ENCODE data around the gene MUC2.

DNA sequence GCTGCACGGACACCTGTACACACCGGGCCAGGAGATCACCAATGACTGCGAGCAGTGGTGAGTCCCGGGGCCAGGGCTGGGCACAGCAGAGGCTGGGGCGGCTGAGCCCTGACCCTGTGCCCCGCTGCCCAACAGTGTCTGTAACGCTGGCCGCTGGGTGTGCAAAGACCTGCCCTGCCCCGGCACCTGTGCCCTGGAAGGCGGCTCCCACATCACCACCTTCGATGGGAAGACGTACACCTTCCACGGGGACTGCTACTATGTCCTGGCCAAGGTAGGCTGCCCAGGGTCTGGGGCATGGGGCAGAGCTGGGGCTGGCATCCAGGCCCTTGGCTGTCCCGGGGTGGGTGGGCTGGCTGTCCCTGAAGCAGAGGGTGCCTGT lies 7.7 kb downstream of the MUC2 start:
- TF ChIP-seq, protein P1, sequence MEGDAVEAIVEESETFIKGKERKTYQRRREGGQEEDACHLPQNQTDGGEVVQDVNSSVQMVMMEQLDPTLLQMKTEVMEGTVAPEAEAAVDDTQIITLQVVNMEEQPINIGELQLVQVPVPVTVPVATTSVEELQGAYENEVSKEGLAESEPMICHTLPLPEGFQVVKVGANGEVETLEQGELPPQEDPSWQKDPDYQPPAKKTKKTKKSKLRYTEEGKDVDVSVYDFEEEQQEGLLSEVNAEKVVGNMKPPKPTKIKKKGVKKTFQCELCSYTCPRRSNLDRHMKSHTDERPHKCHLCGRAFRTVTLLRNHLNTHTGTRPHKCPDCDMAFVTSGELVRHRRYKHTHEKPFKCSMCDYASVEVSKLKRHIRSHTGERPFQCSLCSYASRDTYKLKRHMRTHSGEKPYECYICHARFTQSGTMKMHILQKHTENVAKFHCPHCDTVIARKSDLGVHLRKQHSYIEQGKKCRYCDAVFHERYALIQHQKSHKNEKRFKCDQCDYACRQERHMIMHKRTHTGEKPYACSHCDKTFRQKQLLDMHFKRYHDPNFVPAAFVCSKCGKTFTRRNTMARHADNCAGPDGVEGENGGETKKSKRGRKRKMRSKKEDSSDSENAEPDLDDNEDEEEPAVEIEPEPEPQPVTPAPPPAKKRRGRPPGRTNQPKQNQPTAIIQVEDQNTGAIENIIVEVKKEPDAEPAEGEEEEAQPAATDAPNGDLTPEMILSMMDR (conservative IDR thresholded peaks at IDR 0.05) = no peak
- TF ChIP-seq EZH2 (IDR thresholded peaks at IDR 0.05; ENCODE audit: low read depth) = no peak

Data from PC-9 (cell line).